HG02870 (cell line): ENCODE measurements around the gene LMF2.
"Not testable (repeated sequence)": the region's sequence is repeated elsewhere in the genome, so short reads cannot be mapped to it uniquely, and the experiment has no call there.

Experiments used
- ATAC-seq: cut with Tn5 transposase; IDR thresholded peaks from one replicate; pipeline ENCODE4 v1.9.1; 2021; ENCODE audit warnings: mild to moderate bottlenecking, moderate library complexity; ENCODE audit not compliant: unreplicated experiment

The LMF2 gene

GRCh38 chr22:50524676-50525103 is 17.2 kb upstream of the LMF2 start:
- ATAC-seq, result no peak

- no peak for ATAC-seq
Observed at GRCh38 chr22:50523806-50524675, 16.5 kb upstream of the LMF2 start.

GRCh38 chr22:50523458-50523805 is 15.9 kb upstream of the LMF2 start:
- ATAC-seq, result no peak

- no peak for ATAC-seq
Observed at GRCh38 chr22:50522806-50523438, 15.4 kb upstream of the LMF2 start.

- ATAC-seq, result no peak
Observed at GRCh38 chr22:50522208-50522805, 14.8 kb upstream of the LMF2 start.

- no peak for ATAC-seq
Observed at GRCh38 chr22:50521710-50522109, 14.2 kb upstream of the LMF2 start.

GRCh38 chr22:50520826-50521453 is 13.4 kb upstream of the LMF2 start:
- no peak for ATAC-seq

- ATAC-seq, result not testable (repeated sequence)
Observed at GRCh38 chr22:50520184-50520583, 12.7 kb upstream of the LMF2 start.

GRCh38 chr22:50519151-50519550 is 11.6 kb upstream of the LMF2 start:
- ATAC-seq, result no peak

- ATAC-seq, result no peak
Observed at GRCh38 chr22:50518606-50519005, 11.1 kb upstream of the LMF2 start.

GRCh38 chr22:50517495-50518260 is 10.2 kb upstream of the LMF2 start:
- ATAC-seq, result no peak

GRCh38 chr22:50516891-50517290 is 9.4 kb upstream of the LMF2 start:
- no peak for ATAC-seq

GRCh38 chr22:50516068-50516467 is 8.6 kb upstream of the LMF2 start:
- ATAC-seq, result no peak

- ATAC-seq, result no peak
Observed at GRCh38 chr22:50513175-50513574, 5.7 kb upstream of the LMF2 start.

- no peak for ATAC-seq
Observed at GRCh38 chr22:50508897-50509296, 1.4 kb upstream of the LMF2 start.

GRCh38 chr22:50507991-50508884 is 736 bp upstream of the LMF2 start, which contains the start of gene NCAPH2:
NCAPH2 (plus strand) TSS chr22:50508224; CDS start chr22:50508338, 114 bp downstream.
- ATAC-seq, result peak; percentile 75

- ATAC-seq, result no peak
Observed at GRCh38 chr22:50506611-50507420, 686 bp downstream of the LMF2 start.

GRCh38 chr22:50505776-50506610 is 1.5 kb downstream of the LMF2 start:
- ATAC-seq, result no peak
